Adrenal gland (tissue), 5 donors: ENCODE results near the gene KBTBD7.

ENCODE experiments used
- CTCF ChIP-seq, 6 experiments: fragments of 450-650 bp in 4 of 6; fragments of 200-600 bp in 2 of 6; sonication (generic) in 1 of 6; IDR thresholded peaks; 1 replicate in 5 of 6; 2 replicates in 1 of 6; pipeline versions ENCODE4 v1.5.1 to v1.8.0; 2016 to 2021; ENCODE audit warnings: antibody characterized with exemption in 6 of 6, mild to moderate bottlenecking in 2 of 6, moderate library complexity in 1 of 6
- POLR2A ChIP-seq, 2 donors: fragments of 450-650 bp; IDR thresholded peaks; one replicate each; pipeline ENCODE4 v1.6.1; 2017; ENCODE audit warnings: antibody characterized with exemption in 2 of 2, mild to moderate bottlenecking in 2 of 2, moderate library complexity in 1 of 2
- donor health status: DM: no; HTN: no; CAD: no.

GRCh38 chr13:41241626-41242025, 47.3 kb upstream of the KBTBD7 start:
- TF ChIP-seq POLR2A (IDR thresholded peaks at IDR 0.05) (no peak), CTCF (IDR thresholded peaks at IDR 0.05) (no peak)
